ENCODE measurements around the gene MC2R. TPM values are rescaled to one million over a fixed set of nuclear protein-coding genes. Genes with fewer than 3 reads are reported as not detected.

Gene MC2R
- total and polyA plus RNA-seq, 2 of the 8 experiments (the other 6 are each of a cell fraction or from before 2014, with no cell fraction given) = not detected

DNA sequence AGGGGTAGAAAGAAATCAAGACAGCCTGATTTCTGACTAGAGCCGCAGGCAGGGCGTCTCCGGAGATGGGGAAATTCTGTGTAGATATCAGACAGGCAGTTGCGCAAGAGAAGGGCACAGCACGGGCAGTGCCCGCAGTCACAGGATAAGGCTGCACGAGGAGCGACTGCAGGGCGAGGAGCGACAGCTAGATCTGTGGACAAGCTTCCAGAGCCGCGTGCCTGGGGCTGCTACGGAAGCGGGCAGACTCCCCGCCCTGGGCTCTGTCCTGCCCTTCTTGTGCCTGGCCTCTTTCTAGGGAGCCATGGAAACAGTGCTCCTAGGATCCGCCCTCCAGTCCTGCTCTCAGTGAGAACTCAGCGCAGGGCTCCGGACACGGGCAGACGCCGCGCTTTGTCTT, 78.8 kb downstream of the MC2R start:
- TF ChIP-seq CEBPB (IDR thresholded peaks at IDR 0.05; ENCODE audit: low read depth, low read length) = peak; percentile 49; the same call in 1 of the 2 replicates
- TF ChIP-seq, protein P1, sequence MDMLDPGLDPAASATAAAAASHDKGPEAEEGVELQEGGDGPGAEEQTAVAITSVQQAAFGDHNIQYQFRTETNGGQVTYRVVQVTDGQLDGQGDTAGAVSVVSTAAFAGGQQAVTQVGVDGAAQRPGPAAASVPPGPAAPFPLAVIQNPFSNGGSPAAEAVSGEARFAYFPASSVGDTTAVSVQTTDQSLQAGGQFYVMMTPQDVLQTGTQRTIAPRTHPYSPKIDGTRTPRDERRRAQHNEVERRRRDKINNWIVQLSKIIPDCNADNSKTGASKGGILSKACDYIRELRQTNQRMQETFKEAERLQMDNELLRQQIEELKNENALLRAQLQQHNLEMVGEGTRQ (IDR thresholded peaks at IDR 0.05; ENCODE audit: low read length) = no peak
- FAIRE-seq = no peak
- CTCF ChIA-PET (ENCODE audit: partially characterized antibody) = no interaction called here
- Histone ChIP-seq H2BK12ac (ENCODE audit: low read depth, low read length) (no peak overlapping the region), H3K9me3 (ENCODE audit: insufficient read depth in 2 of 2, low read depth in 1 of 2, low read length in 1 of 2) (no peaks in the 10 kb centered on the region; a peak in 1 of 4 replicates), H3K14ac (ENCODE audit: insufficient read length) (no peak overlapping the region), H3K79me2 (ENCODE audit: control insufficient read depth in 1 of 2, insufficient read depth in 2 of 2, low read length in 2 of 2) (no peaks in the 10 kb centered on the region), H2BK15ac (ENCODE audit: low read length) (no peak overlapping the region), H3K4me3 (ENCODE audit: extremely low read depth in 1 of 4, insufficient read depth in 2 of 4, low read depth in 3 of 4, low read length in 4 of 4) (no peak overlapping the region), H3K56ac (replicated peaks; ENCODE audit: insufficient read length, low read depth, low read length) (no peak overlapping the region), H4K20me1 (replicated peaks in 1 of 2; ENCODE audit: control insufficient read depth in 1 of 2, insufficient read depth in 2 of 2, low read length in 2 of 2) (no peaks in the 10 kb centered on the region), H2AK5ac (ENCODE audit: low read depth, low read length) (no peak overlapping the region), H2BK5ac (ENCODE audit: low read depth, low read length) (no peak overlapping the region), H3K4me1 (replicated peaks in 1 of 4; ENCODE audit: control insufficient read depth in 3 of 4, insufficient read depth in 4 of 4, low read length in 3 of 4) (0 out of 7 replicates have a peak, but pooled peaks cover 0 to 3% (median 0%) of the 10 kb centered on the region in 4 experiments), H4K5ac (ENCODE audit: insufficient read length, low read depth, low read length) (no peak overlapping the region), H3K27ac (ENCODE audit: low read depth, low read length) (no peak overlapping the region), H3K27me3 (replicated peaks in 1 of 4; ENCODE audit: control insufficient read depth in 3 of 4, extremely low read depth in 1 of 4, insufficient read depth in 3 of 4, low read length in 3 of 4) (no peaks in the 10 kb centered on the region), H3K4ac (replicated peaks; ENCODE audit: insufficient read length, low read depth, low read length) (no peak overlapping the region), H3K23ac (ENCODE audit: insufficient read length) (no peak overlapping the region), H3K79me1 (ENCODE audit: low read depth, low read length) (no peaks in the 10 kb centered on the region), H2BK20ac (ENCODE audit: low read length) (no peak overlapping the region), H3K4me2 (ENCODE audit: insufficient read depth in 1 of 2, low read depth in 2 of 2, low read length in 2 of 2) (no peak overlapping the region), H2AFZ (ENCODE audit: low read length) (no peak overlapping the region), H4K91ac (replicated peaks; ENCODE audit: insufficient read length, low read length) (no peak overlapping the region), H3K18ac (ENCODE audit: extremely low read depth, low read length) (no peak overlapping the region; the same call in 1 of the 2 replicates), H3K36me3 (ENCODE audit: control insufficient read depth in 2 of 4, insufficient read depth in 4 of 4, low read length in 3 of 4) (no peaks in the 10 kb centered on the region), H4K8ac (ENCODE audit: extremely low read depth, insufficient read depth, low read length) (no peak overlapping the region), H3K23me2 (ENCODE audit: low read depth, low read length) (no peaks in the 10 kb centered on the region), H3K9ac (replicated peaks in 1 of 4; ENCODE audit: extremely low read depth in 1 of 4, low read depth in 3 of 4, low read length in 3 of 4) (no peak overlapping the region), H2BK120ac (replicated peaks; ENCODE audit: low read depth, low read length) (no peak overlapping the region)
- 95% methylated on average over 20 of the region's 22 CpGs; no CpG with 5 or more reads in 1 of the 2 experiments for WGBS, 2 experiments (ENCODE audit: extremely low coverage in 1 of 2, insufficient coverage in 1 of 2, insufficient read length in 1 of 2, insufficient replicate concordance in 2 of 2, low coverage in 1 of 2, low lambda C conversion rate in 2 of 2, missing lambda C conversion rate in 1 of 2)
- POLR2A ChIA-PET (ENCODE audit: partially characterized antibody) = no interaction called here
- no peak for DNase-seq (ENCODE audit: low read depth in 1 of 2, low spot score in 2 of 2)
